PC-9 (cell line): ENCODE measurements around the gene PTAFR. TPM values are rescaled to one million over a fixed set of nuclear protein-coding genes. Genes with fewer than 3 reads are reported as not detected.

Experiments used
- BruUV-seq: library from RNA; stranded (reverse); fragments of 400-500 nt; replicated peaks from 2 replicates; lab custom pipeline; 2021; lab: Mats Ljungman, UMichigan
- CTCF ChIA-PET: fragments of 300-600 bp; sonication (Branson Sonifier 250); formaldehyde crosslinking; loops from one replicate; lab custom pipeline; 2022; ENCODE audit warnings: antibody characterized with exemption; lab: Charles Lee
- POLR2A ChIA-PET: fragments of 300-600 bp; sonication (Branson Sonifier 250); formaldehyde crosslinking; loops from one replicate; lab custom pipeline; 2022; ENCODE audit warnings: antibody characterized with exemption; ENCODE audit not compliant: unreplicated experiment; lab: Charles Lee
- DNase-seq, 2 experiments: peaks; one replicate each; pipeline versions ENCODE4 v3.0.0 to v3.0.0-alpha.2; 2015 to 2022; ENCODE audit warnings: mixed read lengths in 1 of 2
- H2AFZ ChIP-seq: fragments of 200-600 bp; sonication (generic); 2 replicates; pipeline ENCODE4 v1.8.1; 2017; ENCODE audit warnings: antibody characterized with exemption
- H3F3A ChIP-seq: fragments of 200-600 bp; sonication (generic); 2 replicates; pipeline ENCODE4 v1.8.1; 2017; ENCODE audit warnings: antibody characterized with exemption, mild to moderate bottlenecking, low read depth; ENCODE audit not compliant: insufficient read depth
- H3K27ac ChIP-seq: fragments of 200-600 bp; sonication (generic); 2 replicates; pipeline ENCODE4 v1.6.1; 2016; ENCODE audit warnings: mixed run types
- H3K27me3 ChIP-seq: fragments of 200-600 bp; sonication (generic); 2 replicates; pipeline ENCODE4 v1.6.1; 2016; ENCODE audit warnings: low read depth, mixed run types; ENCODE audit not compliant: insufficient read depth
- H3K36me3 ChIP-seq: fragments of 200-600 bp; sonication (generic); 2 replicates; pipeline ENCODE4 v1.6.1; 2016; ENCODE audit warnings: low read depth, mixed run types
- H3K4me1 ChIP-seq: fragments of 200-600 bp; sonication (generic); replicated peaks from 2 replicates; pipeline ENCODE4 v1.6.1; 2016; ENCODE audit warnings: mixed run types; ENCODE audit not compliant: insufficient read depth
- H3K4me2 ChIP-seq: fragments of 200-600 bp; sonication (generic); 2 replicates; pipeline ENCODE4 v1.6.1; 2017; ENCODE audit warnings: mixed run types
- H3K4me3 ChIP-seq: fragments of 200-600 bp; sonication (generic); 2 replicates; pipeline ENCODE4 v1.6.1; 2016; ENCODE audit warnings: mixed run types
- H3K79me2 ChIP-seq: fragments of 200-600 bp; sonication (generic); 2 replicates; pipeline ENCODE4 v1.6.1; 2017; ENCODE audit warnings: low read depth, mixed run types
- H3K9me2 ChIP-seq: fragments of 200-600 bp; sonication (generic); 2 replicates; pipeline ENCODE4 v1.8.1; 2017; ENCODE audit warnings: mild to moderate bottlenecking; ENCODE audit not compliant: insufficient read depth
- H3K9me3 ChIP-seq: fragments of 200-600 bp; sonication (generic); 2 replicates; pipeline ENCODE4 v1.8.1; 2016; ENCODE audit warnings: low read depth; ENCODE audit not compliant: insufficient read depth
- H4K20me1 ChIP-seq: fragments of 200-600 bp; sonication (generic); 2 replicates; pipeline ENCODE4 v1.8.1; 2017; ENCODE audit not compliant: insufficient read depth
- EZH2 ChIP-seq: fragments of 200-600 bp; sonication (generic); IDR thresholded peaks from 2 replicates; pipeline ENCODE4 v1.8.0; 2017; ENCODE audit warnings: antibody characterized with exemption, low read depth
- intact Hi-C: fragments of 100-400 bp; cut with micrococcal nuclease; formaldehyde crosslinking; loops from one replicate; pipeline ENCODE4 v1.10.0; 2022; ENCODE audit not compliant: unreplicated experiment
- total RNA-seq: library from RNA; stranded (reverse); gene quantifications from 2 replicates; pipeline ENCODE4 v1.2.3, GENCODE V29; 2021
- TF ChIP-seq, protein P1 (sequence below): fragments of 200-600 bp; sonication (generic); conservative IDR thresholded peaks from 2 replicates; pipeline ENCODE4 v1.6.1; 2017; ENCODE audit warnings: mixed run types, antibody characterized with exemption, mild to moderate bottlenecking, moderate library complexity

Gene PTAFR
- total RNA-seq, 1 experiment from 2014 or later: 12.2 TPM

DNA sequence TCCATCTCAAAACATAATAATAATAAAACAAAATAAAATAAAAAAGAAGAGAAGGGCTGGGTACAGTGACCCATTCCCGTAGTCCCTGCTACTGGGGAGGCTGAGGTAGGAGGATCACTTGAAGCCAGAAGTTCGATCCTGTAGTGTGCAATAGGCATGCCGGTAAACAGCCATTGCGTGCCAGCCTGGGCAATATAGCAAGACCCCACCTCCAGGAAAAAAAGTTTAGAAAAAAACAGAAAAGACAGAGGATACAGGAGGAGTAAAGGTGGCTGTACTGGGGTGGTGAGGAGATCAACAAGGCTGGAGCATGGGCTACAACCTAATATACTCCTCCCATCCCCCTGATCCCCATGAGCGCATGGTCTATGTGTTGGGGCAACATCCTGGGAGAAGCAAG lies 30.8 kb downstream of the PTAFR start:
- Histone ChIP-seq H3K4me3 (no peak overlapping the region), H3K4me2 (no peak overlapping the region), H3K4me1 (peaks cover 17% of the 10 kb centered on the region), H4K20me1 (no peaks in the 10 kb centered on the region), H3F3A (peaks cover 10% of the 10 kb centered on the region; the same call in 1 of the 2 replicates), H2AFZ (no peak overlapping the region), H3K79me2 (no peaks in the 10 kb centered on the region), H3K36me3 (no peaks in the 10 kb centered on the region), H3K27ac (no peak overlapping the region), H3K9me3 (no peaks in the 10 kb centered on the region), H3K9me2 (no peaks in the 10 kb centered on the region), H3K27me3 (no peaks in the 10 kb centered on the region)
- no peak for DNase-seq
- POLR2A ChIA-PET: no interaction called here
- CTCF ChIA-PET: no interaction called here
- TF ChIP-seq, protein P1, sequence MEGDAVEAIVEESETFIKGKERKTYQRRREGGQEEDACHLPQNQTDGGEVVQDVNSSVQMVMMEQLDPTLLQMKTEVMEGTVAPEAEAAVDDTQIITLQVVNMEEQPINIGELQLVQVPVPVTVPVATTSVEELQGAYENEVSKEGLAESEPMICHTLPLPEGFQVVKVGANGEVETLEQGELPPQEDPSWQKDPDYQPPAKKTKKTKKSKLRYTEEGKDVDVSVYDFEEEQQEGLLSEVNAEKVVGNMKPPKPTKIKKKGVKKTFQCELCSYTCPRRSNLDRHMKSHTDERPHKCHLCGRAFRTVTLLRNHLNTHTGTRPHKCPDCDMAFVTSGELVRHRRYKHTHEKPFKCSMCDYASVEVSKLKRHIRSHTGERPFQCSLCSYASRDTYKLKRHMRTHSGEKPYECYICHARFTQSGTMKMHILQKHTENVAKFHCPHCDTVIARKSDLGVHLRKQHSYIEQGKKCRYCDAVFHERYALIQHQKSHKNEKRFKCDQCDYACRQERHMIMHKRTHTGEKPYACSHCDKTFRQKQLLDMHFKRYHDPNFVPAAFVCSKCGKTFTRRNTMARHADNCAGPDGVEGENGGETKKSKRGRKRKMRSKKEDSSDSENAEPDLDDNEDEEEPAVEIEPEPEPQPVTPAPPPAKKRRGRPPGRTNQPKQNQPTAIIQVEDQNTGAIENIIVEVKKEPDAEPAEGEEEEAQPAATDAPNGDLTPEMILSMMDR: no peak
- TF ChIP-seq EZH2: no peak
- intact Hi-C loops: no loop called here
- BruUV-seq: no TSS peak

- TF ChIP-seq, protein P1: no peak
- TF ChIP-seq EZH2: no peak
- ChIA-PET POLR2A (interaction anchor here (0.6 kb wide), 1 partner anchor 16 kb away, joined by 5 read pairs; no protein-coding TSS in a partner anchor), CTCF (interaction anchor here (0.5 kb wide), 1 partner anchor 9 kb away, joined by 4 read pairs; no protein-coding TSS in a partner anchor)
- Histone ChIP-seq H3K79me2 (no peaks in the 10 kb centered on the region), H3K4me2 (peak overlapping the region; percentile 45), H3K27me3 (no peaks in the 10 kb centered on the region), H3K27ac (peak overlapping the region; percentile 44), H3F3A (peaks cover 13% of the 10 kb centered on the region; the same call in 1 of the 2 replicates), H3K9me2 (no peaks in the 10 kb centered on the region), H3K4me1 (peaks cover 19% of the 10 kb centered on the region), H3K36me3 (no peaks in the 10 kb centered on the region), H4K20me1 (no peaks in the 10 kb centered on the region), H3K9me3 (no peaks in the 10 kb centered on the region), H3K4me3 (no peak overlapping the region), H2AFZ (no peak overlapping the region)
- DNase-seq: peak; percentile 61 to 91
- intact Hi-C loops: no loop called here
- no TSS peak for BruUV-seq
Observed at GRCh38 chr1:28144203-28145135, 32.0 kb downstream of the PTAFR start.

DNA sequence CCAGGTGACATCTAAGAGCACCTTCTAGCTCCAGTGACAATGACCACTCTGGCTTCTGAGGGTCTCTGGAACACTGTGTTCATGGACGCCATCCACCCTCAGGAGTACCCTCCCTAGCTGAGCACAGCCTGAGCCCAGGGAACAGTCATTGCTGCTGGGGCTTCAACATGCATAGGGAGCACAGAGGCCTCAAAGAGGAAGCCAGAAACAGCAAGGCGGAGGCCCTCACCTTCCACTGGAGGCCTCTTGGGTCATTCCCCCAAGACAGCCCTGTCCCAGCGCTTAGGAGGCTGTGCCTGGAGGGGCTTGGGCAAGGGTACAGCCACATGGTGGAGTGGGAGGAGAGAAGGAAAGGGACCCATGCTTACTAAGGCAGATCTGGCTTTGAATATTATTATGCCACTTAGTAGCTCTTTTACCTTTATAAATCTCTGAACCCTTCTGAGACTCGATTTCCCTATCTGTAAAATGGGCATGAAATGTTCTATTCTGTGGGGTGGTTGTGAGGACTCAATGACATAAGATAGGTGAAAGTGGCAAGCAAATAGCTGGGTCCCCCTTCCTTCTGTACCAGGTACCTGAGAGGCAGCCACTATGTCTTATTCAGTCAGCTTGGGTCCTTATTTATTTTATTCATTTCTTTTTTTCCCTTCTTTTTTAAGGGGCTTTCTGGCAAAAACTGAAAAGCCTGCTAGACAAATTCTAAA lies 32.8 kb downstream of the PTAFR start:
- POLR2A ChIA-PET: no interaction called here
- BruUV-seq: no TSS peak
- DNase-seq: no peak
- H3K27me3 ChIP-seq: no peaks in the 10 kb centered on the region
- CTCF ChIA-PET: no interaction called here
- intact Hi-C loops: no loop called here
- H3K79me2 ChIP-seq: no peaks in the 10 kb centered on the region
- peak overlapping the region; percentile 44; the same call in 1 of the 2 replicates for H3K27ac ChIP-seq
- H3K4me1 ChIP-seq: peaks cover 25% of the 10 kb centered on the region
- H4K20me1 ChIP-seq: no peaks in the 10 kb centered on the region
- H3F3A ChIP-seq: peaks cover 20% of the 10 kb centered on the region; the same call in 1 of the 2 replicates
- H3K9me2 ChIP-seq: no peaks in the 10 kb centered on the region
- H3K36me3 ChIP-seq: no peaks in the 10 kb centered on the region
- H3K4me2 ChIP-seq: no peak overlapping the region
- no peaks in the 10 kb centered on the region for H3K9me3 ChIP-seq
- H2AFZ ChIP-seq: no peak overlapping the region
- no peak for TF ChIP-seq EZH2
- TF ChIP-seq, protein P1: no peak
- no peak overlapping the region for H3K4me3 ChIP-seq
